ENCODE measurements around the gene PPP4R3A.
"Not testable (repeated sequence)": the region's sequence is repeated elsewhere in the genome, so short reads cannot be mapped to it uniquely, and the experiment has no call there.

PPP4R3A gene

DNA sequence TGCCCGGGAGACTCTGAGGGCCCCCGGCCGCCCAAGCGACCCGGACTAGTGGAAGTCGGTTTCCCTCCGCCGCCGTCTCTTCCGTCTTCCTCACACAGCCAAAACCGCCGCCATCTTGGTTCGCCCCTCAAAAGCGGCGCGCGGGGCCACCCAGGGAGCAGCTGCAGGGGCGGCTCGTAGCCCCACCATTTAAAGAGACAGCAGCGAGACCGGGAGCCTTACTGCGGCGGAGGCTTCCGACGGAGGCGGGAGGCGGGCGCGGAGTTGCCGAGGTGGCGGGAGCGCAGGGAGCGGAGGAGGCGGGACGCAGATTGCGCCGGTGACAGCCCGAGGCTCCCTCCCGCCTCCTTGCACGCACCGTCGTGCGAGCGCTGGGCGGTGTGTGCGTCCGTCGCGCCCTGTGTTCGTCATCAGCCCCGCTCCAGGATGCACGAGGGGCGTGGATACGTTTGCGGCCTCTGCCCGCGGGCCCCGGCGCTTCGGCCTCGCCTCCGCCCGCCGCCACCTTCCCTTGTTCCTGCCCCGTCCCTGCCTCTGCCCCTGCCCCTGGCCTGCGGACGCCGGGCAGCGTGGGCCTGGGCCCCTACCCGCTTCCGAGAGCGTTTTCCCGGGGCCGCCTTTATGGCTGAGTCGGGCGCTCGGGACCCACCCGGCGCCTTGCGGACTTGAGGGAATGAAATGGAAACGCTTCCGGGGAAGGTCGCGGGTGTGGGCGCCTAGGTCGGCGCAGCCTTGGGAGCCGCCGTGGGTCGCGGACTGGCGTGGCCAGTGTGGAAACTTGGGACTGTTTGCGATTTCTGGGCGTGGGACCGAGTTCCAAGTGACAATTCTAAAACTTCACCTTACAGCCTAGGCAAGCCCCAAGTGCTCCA lies at the start of gene PPP4R3A:
PPP4R3A (minus strand) TSS at position 140 of the 872 bp plus-strand sequence. CDS start 663 bp downstream, outside the sequence.
- peak within 1 kb of the TSS; percentile 73 to 95 (median 91) for H3K4me3 ChIP-seq (ENCODE audit: low read depth in 1 of 5, low read length in 5 of 5)
- peak within 1 kb of the TSS; percentile 95 for H3K27ac ChIP-seq (ENCODE audit: low read depth, low read length)
- H3K9ac ChIP-seq (ENCODE audit: low read length in 5 of 5) = peak within 1 kb of the TSS; percentile 79 to 97 (median 92)
- H3K27me3 ChIP-seq (ENCODE audit: control insufficient read depth in 5 of 5, insufficient read depth in 4 of 5, low read length in 5 of 5) = peaks cover 0 to 3% (median 0%) of the 10 kb centered on the region in 5 donors
- H3K9me3 ChIP-seq (ENCODE audit: control insufficient read depth in 5 of 5, low read length in 5 of 5) = no peaks in the 10 kb centered on the region
- peaks cover 0 to 9% (median 0%) of the 10 kb centered on the region in 5 donors for H3K36me3 ChIP-seq (ENCODE audit: control insufficient read depth in 5 of 5, insufficient read depth in 5 of 5, low read length in 5 of 5)
- H3K4me1 ChIP-seq (ENCODE audit: control insufficient read depth in 5 of 5, insufficient read depth in 5 of 5, low read length in 5 of 5) = peaks cover 8 to 40% (median 28%) of the 10 kb centered on the region in 5 donors

DNA sequence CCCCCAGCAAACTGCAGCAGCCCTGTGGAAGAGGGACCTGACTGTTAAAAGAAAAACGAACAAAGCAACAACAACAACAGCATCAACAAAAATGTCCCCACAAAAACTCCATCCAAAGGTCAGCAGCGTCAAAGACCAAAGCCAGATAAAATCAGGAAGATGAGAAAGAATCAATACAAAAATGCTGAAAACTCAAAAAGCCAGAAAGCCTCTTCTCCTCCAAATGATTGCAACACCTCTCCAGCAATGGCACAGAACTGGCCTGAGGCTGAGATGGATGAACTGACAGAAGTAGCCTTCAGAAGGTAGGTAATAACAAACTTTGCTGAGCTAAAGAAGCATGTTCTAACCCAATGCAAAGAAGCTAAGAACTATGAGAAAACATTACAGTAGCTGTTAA lies 45.4 kb upstream of the PPP4R3A start:
- H3K36me3 ChIP-seq (ENCODE audit: control insufficient read depth in 5 of 5, insufficient read depth in 5 of 5, low read length in 5 of 5) = no peaks in the 10 kb centered on the region
- no peaks in the 10 kb centered on the region for H3K9me3 ChIP-seq (ENCODE audit: control insufficient read depth in 5 of 5, low read length in 5 of 5)
- H3K27ac ChIP-seq (ENCODE audit: low read depth, low read length) = no peak overlapping the region
- H3K27me3 ChIP-seq (ENCODE audit: control insufficient read depth in 5 of 5, insufficient read depth in 4 of 5, low read length in 5 of 5) = peaks cover 0 to 3% (median 0%) of the 10 kb centered on the region in 5 donors
- H3K9ac ChIP-seq (ENCODE audit: low read length in 5 of 5) = no peak overlapping the region
- no peaks in the 10 kb centered on the region for H3K4me1 ChIP-seq (ENCODE audit: control insufficient read depth in 5 of 5, insufficient read depth in 5 of 5, low read length in 5 of 5)
- H3K4me3 ChIP-seq (ENCODE audit: low read depth in 1 of 5, low read length in 5 of 5) = no peak overlapping the region

DNA sequence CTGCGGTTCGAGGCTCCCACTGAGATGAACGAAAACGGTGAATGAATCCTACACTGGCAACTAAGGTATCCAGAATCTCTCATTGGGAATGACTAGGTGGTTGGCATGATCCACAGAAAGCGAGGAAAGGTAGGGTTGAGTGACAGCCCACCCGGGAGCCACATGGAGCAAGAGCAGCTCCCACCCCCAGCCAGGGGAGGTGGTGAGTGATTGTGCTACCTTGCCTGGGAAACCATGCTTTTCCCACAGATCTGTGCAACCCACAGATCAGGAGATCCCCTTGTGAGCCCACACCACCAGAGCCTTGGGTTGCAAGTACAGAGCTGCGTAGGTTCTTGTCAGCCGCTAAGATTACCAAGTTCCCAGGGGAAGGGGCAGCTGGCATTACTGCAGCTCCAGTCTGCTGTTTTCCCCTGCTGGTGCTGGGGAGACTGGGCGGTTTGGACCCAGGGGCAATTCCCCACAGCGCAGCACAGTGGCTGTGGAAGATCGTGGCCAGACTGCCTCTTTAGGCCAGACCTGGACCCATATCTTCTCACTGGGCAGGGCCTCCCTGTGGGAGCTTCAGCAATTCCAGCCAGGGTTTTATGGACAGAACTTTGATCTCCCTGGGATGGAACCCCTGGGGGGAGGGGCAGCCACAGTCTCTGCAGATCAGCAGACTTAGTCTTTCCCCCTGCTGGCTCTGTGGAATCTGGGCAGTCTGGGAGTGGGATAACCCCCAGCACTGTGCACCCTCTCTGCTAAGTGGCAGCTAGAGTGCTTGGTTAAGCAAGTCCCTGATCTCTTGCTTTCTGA lies 44.6 kb upstream of the PPP4R3A start:
- Histone ChIP-seq H3K36me3 (ENCODE audit: control insufficient read depth in 5 of 5, insufficient read depth in 5 of 5, low read length in 5 of 5) (no peaks in the 10 kb centered on the region), H3K27ac (ENCODE audit: low read depth, low read length) (no peak overlapping the region), H3K4me3 (ENCODE audit: low read depth in 1 of 5, low read length in 5 of 5) (no peak overlapping the region), H3K9ac (ENCODE audit: low read length in 5 of 5) (no peak overlapping the region), H3K9me3 (ENCODE audit: control insufficient read depth in 5 of 5, low read length in 5 of 5) (no peaks in the 10 kb centered on the region), H3K27me3 (ENCODE audit: control insufficient read depth in 5 of 5, insufficient read depth in 4 of 5, low read length in 5 of 5) (peaks cover 0 to 3% (median 0%) of the 10 kb centered on the region in 5 donors), H3K4me1 (ENCODE audit: control insufficient read depth in 5 of 5, insufficient read depth in 5 of 5, low read length in 5 of 5) (no peaks in the 10 kb centered on the region)

GRCh38 chr14:91548108-91548507 lies 38.0 kb upstream of the PPP4R3A start:
- H3K9me3 ChIP-seq (ENCODE audit: control insufficient read depth in 5 of 5, low read length in 5 of 5) = no peaks in the 10 kb centered on the region
- no peak overlapping the region for H3K27ac ChIP-seq (ENCODE audit: low read depth, low read length)
- no peaks in the 10 kb centered on the region for H3K27me3 ChIP-seq (ENCODE audit: control insufficient read depth in 5 of 5, insufficient read depth in 4 of 5, low read length in 5 of 5)
- no peak overlapping the region for H3K9ac ChIP-seq (ENCODE audit: low read length in 5 of 5)
- H3K36me3 ChIP-seq (ENCODE audit: control insufficient read depth in 5 of 5, insufficient read depth in 5 of 5, low read length in 5 of 5) = no peaks in the 10 kb centered on the region
- no peak overlapping the region for H3K4me3 ChIP-seq (ENCODE audit: low read depth in 1 of 5, low read length in 5 of 5)
- H3K4me1 ChIP-seq (ENCODE audit: control insufficient read depth in 5 of 5, insufficient read depth in 5 of 5, low read length in 5 of 5) = no peaks in the 10 kb centered on the region

DNA sequence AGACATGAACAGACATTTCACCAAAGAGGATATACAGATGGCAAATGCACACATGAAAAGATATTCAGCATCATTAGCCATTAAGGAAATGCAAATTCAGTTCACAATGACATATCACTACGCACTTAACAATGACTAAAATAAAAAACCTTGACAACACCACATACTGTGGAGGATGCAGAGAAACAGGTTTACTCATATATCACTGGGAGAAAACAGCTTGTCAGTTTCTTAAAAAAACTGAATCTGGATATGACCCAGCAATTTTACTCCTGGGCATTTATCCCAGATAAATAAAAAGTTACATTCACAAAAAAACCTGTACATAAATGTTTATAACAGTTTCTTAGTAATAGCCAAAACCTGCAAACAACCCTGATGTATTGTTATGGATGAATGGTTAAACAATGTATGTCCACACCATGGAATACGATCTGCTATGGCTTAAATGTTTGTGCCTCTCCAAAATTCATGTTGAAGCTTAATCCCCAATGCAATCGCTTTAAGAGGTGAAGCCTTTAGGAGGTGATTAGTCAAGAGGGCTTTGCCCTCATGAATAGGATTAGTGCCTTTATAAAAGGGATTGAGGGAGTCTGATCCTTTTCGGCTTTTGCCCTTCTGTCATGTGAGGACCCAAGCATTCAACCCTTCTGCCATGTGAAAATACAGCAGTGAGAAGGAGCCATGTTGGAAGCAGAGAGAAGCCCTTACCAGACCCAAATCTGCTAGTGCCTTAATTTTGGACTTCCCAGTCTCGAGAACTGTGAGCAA lies 36.0 kb upstream of the PPP4R3A start:
- Histone ChIP-seq H3K27ac (ENCODE audit: low read depth, low read length) (no peak overlapping the region), H3K9ac (ENCODE audit: low read length in 5 of 5) (no peak overlapping the region), H3K27me3 (ENCODE audit: control insufficient read depth in 5 of 5, insufficient read depth in 4 of 5, low read length in 5 of 5) (no peaks in the 10 kb centered on the region), H3K4me3 (ENCODE audit: low read depth in 1 of 5, low read length in 5 of 5) (no peak overlapping the region), H3K9me3 (ENCODE audit: control insufficient read depth in 5 of 5, low read length in 5 of 5) (peaks cover 0 to 4% (median 0%) of the 10 kb centered on the region in 5 donors), H3K36me3 (ENCODE audit: control insufficient read depth in 5 of 5, insufficient read depth in 5 of 5, low read length in 5 of 5) (no peaks in the 10 kb centered on the region), H3K4me1 (ENCODE audit: control insufficient read depth in 5 of 5, insufficient read depth in 5 of 5, low read length in 5 of 5) (no peaks in the 10 kb centered on the region)

- H3K27me3 ChIP-seq (ENCODE audit: control insufficient read depth in 5 of 5, insufficient read depth in 4 of 5, low read length in 5 of 5) = no peaks in the 10 kb centered on the region
- no peak overlapping the region for H3K4me3 ChIP-seq (ENCODE audit: low read depth in 1 of 5, low read length in 5 of 5)
- H3K4me1 ChIP-seq (ENCODE audit: control insufficient read depth in 5 of 5, insufficient read depth in 5 of 5, low read length in 5 of 5) = no peaks in the 10 kb centered on the region
- no peak overlapping the region for H3K9ac ChIP-seq (ENCODE audit: low read length in 5 of 5)
- no peak overlapping the region for H3K27ac ChIP-seq (ENCODE audit: low read depth, low read length)
- no peaks in the 10 kb centered on the region for H3K36me3 ChIP-seq (ENCODE audit: control insufficient read depth in 5 of 5, insufficient read depth in 5 of 5, low read length in 5 of 5)
- H3K9me3 ChIP-seq (ENCODE audit: control insufficient read depth in 5 of 5, low read length in 5 of 5) = peaks cover 0 to 7% (median 0%) of the 10 kb centered on the region in 5 donors
These were observed 35.1 kb upstream of the PPP4R3A start for GRCh38 chr14:91545204-91545603.

- Histone ChIP-seq H3K4me1 (ENCODE audit: control insufficient read depth in 5 of 5, insufficient read depth in 5 of 5, low read length in 5 of 5) (no peaks in the 10 kb centered on the region), H3K4me3 (ENCODE audit: low read depth in 1 of 5, low read length in 5 of 5) (no peak overlapping the region), H3K9me3 (ENCODE audit: control insufficient read depth in 5 of 5, low read length in 5 of 5) (peaks cover 0 to 10% (median 5%) of the 10 kb centered on the region in 5 donors), H3K36me3 (ENCODE audit: control insufficient read depth in 5 of 5, insufficient read depth in 5 of 5, low read length in 5 of 5) (no peaks in the 10 kb centered on the region), H3K27ac (ENCODE audit: low read depth, low read length) (no peak overlapping the region), H3K27me3 (ENCODE audit: control insufficient read depth in 5 of 5, insufficient read depth in 4 of 5, low read length in 5 of 5) (no peaks in the 10 kb centered on the region), H3K9ac (ENCODE audit: low read length in 5 of 5) (no peak overlapping the region)
These were observed 26.2 kb upstream of the PPP4R3A start for GRCh38 chr14:91536327-91536726.

GRCh38 chr14:91534059-91534458 lies 23.9 kb upstream of the PPP4R3A start:
- H3K9ac ChIP-seq (ENCODE audit: low read length in 5 of 5); H3K27ac ChIP-seq (ENCODE audit: low read depth, low read length); H3K4me1 ChIP-seq (ENCODE audit: control insufficient read depth in 5 of 5, insufficient read depth in 5 of 5, low read length in 5 of 5); H3K36me3 ChIP-seq (ENCODE audit: control insufficient read depth in 5 of 5, insufficient read depth in 5 of 5, low read length in 5 of 5); H3K27me3 ChIP-seq (ENCODE audit: control insufficient read depth in 5 of 5, insufficient read depth in 4 of 5, low read length in 5 of 5); H3K4me3 ChIP-seq (ENCODE audit: low read depth in 1 of 5, low read length in 5 of 5); H3K9me3 ChIP-seq (ENCODE audit: control insufficient read depth in 5 of 5, low read length in 5 of 5): not testable (repeated sequence)

DNA sequence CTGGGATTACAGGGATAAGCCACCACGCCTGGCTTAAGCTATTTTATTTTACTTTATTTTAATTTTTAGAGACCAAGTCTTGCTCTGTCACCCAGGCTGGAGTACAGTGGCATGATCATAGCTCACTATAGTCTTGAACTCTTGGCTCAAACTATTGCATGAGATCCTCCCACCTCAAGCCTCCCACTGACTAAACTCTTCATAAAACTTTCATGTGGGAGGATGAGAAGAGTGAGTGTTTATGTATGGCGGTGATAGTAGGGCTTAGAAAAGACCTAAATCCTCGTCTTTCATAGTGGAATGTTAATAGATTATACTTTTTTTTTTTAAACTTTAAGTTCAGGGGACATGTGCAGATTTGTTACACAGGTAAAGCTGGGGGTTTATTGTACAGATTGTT lies 23.5 kb upstream of the PPP4R3A start:
- H3K27ac ChIP-seq (ENCODE audit: low read depth, low read length) = no peak overlapping the region
- no peak overlapping the region for H3K4me3 ChIP-seq (ENCODE audit: low read depth in 1 of 5, low read length in 5 of 5)
- H3K4me1 ChIP-seq (ENCODE audit: control insufficient read depth in 5 of 5, insufficient read depth in 5 of 5, low read length in 5 of 5) = no peaks in the 10 kb centered on the region
- H3K9ac ChIP-seq (ENCODE audit: low read length in 5 of 5) = no peak overlapping the region
- H3K27me3 ChIP-seq (ENCODE audit: control insufficient read depth in 5 of 5, insufficient read depth in 4 of 5, low read length in 5 of 5) = no peaks in the 10 kb centered on the region
- H3K9me3 ChIP-seq (ENCODE audit: control insufficient read depth in 5 of 5, low read length in 5 of 5) = no peaks in the 10 kb centered on the region
- H3K36me3 ChIP-seq (ENCODE audit: control insufficient read depth in 5 of 5, insufficient read depth in 5 of 5, low read length in 5 of 5) = no peaks in the 10 kb centered on the region

Data from subcutaneous abdominal adipose tissue (tissue), 5 donors.